Measurements from ENCODE around the gene RBM20.
"Not testable (repeated sequence)": the region's sequence is repeated elsewhere in the genome, so short reads cannot be mapped to it uniquely, and the experiment has no call there.

Gene RBM20

DNA sequence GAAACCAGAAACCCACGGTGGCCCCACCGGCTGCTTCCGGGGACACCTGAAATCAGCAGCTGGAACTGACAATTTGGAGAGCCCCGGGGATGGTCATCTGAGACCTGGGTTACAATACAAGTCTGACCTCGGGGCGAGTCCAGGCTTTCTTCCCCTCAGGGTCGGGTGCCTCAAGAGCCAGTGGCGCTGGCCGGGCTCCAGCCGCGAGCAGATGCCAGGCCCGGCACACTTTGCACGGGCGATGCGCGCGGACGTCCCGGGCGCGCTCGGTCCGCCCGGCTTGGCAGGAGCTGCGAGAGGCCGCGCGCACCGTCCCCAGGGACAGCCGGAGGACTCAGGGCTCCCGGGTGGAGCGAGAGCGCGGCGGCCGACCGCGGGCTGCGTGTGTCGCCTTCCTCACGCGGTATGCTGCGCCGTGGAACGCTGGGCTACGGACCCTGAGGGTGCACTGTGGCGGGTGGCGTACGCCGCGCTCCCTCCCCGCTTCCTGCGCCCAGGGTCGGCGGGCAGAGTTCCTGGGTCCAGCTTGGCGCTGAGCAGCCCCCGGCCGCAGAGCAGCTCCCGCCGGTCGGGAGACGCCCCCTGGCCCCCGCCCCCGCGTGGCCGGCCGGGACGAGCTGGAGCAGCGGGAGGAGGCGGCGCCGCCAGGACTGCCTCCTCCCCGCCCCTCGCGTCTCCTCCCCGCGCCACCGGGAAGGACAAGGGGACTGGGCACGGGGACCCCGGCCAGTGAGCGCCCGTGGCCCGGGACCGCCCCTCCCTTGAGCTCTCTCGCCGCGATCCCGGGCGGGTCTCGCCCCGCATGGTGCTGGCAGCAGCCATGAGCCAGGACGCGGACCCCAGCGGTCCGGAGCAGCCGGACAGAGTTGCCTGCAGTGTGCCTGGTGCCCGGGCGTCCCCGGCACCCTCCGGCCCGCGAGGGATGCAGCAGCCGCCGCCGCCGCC is at the start of gene RBM20:
Gene RBM20 (plus strand): TSS at position 684 of the 945 bp plus-strand sequence. CDS start 119 bp downstream, at position 803.
- DNase-seq (ENCODE audit: low read depth) = peak; percentile 12

GRCh38 chr10:110597476-110597875 is 46.7 kb upstream of the RBM20 start:
- DNase-seq (ENCODE audit: low read depth) = no peak

DNA sequence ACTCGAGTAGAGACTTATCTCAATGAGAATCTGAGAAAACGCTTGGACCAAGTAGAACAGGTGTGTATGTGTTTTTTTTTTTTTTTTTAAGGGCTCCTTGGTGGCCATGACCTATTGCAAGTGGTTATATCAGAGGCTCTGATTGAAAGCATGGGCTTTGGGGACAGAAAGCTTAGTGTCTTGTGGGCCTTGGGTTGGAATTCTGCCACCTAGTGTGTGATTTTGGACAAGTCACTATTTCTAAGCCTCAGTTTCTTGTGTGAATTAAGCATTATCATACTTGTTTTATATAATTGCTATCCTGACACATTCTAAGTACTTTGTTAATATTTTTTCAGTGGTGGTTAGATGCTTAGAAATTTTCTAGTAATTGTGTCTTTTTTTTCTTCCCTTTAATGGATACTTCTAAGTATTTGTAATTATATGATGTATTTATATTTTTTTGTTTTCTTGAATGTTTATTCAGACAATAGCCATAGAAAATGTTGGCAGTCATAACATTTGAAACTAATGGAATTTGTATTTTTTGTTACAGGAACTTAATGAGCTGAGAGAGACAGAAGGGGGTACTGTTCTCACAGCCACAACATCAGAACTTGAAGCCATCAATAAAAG is 43.5 kb upstream of the RBM20 start:
- no peak for DNase-seq (ENCODE audit: low read depth)

- no peak for DNase-seq (ENCODE audit: low read depth)
Measured at GRCh38 chr10:110601581-110601980, 42.6 kb upstream of the RBM20 start.

DNA sequence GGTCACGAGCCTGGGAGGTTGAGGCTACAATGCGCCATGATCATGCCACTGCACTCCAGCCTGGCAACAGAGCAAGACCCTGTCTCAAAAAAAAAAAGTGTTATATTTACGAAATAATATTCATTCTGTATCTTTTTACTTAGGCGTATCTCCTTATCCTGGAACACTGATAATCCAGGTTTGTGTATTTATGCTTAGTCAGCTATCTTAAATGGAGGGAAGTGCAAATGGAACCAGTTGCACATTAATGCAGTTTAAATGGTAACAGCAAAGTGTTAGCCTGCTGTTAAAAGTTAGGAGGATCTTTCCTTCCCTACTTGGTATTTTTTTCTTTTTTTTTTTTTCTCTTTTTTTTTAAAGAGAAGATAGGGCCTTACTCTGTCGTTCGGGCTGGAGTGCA is 36.0 kb upstream of the RBM20 start:
- DNase-seq (ENCODE audit: low read depth) = no peak

DNA sequence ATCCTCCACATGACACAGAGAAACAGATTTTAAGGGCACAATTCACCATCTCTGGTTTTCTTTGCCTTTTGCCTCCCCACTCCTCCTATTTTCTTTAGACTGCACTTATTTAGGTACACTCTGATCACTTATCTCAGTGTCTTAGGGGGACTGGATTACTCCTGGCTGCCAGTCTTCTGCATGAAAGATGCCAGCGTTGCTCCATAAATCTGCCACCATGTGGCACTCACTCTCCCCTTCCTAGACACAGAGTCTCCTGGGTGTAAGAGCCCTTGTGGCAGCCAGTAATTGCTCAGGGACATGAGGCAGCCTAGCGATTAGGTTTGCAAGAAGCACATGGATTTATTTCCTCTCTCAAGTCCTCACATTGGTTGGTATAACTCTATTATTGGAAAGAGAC is 34.5 kb upstream of the RBM20 start:
- DNase-seq (ENCODE audit: low read depth) = no peak

DNA sequence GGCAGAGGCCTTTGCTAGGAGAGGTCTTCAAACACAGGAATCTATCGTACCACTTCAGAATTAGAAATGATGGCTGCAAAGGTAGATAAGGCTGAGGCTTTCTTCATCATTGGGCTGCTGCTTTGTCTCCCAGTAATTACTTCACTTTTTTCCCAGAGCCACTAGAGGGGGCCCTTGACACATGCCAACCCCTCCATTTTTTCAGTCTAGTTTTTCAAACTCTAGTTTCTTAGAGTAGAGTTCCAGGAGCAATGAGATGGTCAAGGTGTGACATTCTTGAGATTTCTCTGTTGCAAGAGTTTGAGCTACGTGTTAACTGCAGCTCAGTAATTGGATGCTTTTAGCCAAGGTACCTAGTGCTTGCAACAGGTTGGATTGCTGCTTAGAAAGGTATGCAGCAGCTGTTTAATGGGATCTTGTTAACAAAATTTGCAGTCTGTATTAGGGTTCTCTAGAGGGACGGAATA is 33.8 kb upstream of the RBM20 start:
- peak; percentile 26 for DNase-seq (ENCODE audit: low read depth)

- not testable (repeated sequence) for DNase-seq (ENCODE audit: low read depth)
Measured at GRCh38 chr10:110610781-110611180, 33.4 kb upstream of the RBM20 start.

DNA sequence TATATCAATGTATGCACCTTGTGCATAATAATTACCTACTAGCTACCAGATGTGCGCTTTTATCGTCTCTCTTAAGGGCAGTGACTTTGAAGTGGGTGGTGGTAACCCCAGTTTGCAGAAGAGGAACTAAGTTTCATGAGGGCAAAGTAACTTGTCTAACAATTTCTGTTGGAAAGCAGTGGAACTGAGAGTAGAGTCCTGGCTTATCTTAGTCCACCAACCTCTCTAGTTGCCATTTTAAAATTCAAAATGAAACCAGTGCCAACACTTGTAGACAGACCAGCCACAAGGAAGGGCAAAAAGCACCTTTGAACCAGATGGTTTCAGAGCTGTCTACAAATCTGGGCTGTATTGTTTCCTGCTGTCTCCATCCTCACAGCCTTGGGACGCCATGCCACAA is 32.0 kb upstream of the RBM20 start:
- no peak for DNase-seq (ENCODE audit: low read depth)

DNA sequence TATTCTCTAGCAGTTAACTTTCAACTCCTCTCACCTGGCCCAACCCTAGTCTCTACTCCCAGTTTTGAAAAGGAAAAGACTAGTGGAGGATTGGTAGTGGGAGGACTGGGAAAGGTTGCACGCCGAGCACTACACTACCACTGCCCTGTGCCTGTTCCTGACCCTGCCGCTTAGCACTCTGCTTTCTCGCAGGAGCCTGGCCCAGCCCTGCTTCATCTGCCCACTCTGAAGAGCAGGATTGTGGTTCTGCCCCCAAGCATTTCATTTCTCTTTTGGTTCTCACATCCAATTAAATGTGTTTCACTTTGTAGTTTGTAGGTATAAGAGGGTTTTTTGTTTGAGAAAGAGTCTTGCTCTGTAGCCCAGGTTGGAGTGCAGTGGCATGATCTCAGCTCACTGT is 31.5 kb upstream of the RBM20 start:
- DNase-seq (ENCODE audit: low read depth) = no peak

- peak; percentile 30 for DNase-seq (ENCODE audit: low read depth)
Measured at GRCh38 chr10:110613341-110613995, 30.7 kb upstream of the RBM20 start.

GRCh38 chr10:110613996-110614495 is 30.1 kb upstream of the RBM20 start:
- no peak for DNase-seq (ENCODE audit: low read depth)

DNA sequence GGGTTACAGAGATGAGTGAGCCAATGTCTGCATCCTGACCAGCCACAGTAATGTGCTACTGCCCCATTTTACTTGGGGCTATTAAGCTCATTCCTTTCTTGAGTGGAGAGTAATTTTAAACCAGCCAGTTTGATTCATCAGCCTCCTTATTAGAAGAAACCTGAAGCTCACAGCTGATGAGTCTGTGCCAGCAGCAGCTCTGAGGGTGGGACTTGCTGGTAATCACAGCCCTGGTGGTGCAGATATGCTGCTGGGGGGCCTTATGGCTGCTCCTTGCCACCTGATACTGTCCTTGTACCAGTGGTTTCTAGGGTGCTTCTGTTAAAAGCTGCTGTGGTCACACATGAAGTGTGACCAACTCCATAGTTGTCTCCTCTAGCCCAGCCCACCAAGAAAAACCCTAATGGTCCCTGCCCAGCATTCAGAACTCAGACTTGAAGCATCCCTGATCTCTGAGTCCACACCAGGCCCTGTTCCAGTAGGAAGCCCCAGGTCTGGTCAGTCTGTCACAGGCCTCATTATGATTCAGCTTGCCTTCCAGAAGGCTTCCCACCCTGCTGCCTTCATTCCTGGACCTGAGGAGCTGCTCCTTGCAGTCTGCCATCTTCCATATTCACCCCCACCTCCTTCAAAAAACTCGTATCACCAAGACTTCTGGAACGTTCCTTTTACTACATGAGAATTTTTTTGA is 28.9 kb upstream of the RBM20 start:
- no peak for DNase-seq (ENCODE audit: low read depth)

DNA sequence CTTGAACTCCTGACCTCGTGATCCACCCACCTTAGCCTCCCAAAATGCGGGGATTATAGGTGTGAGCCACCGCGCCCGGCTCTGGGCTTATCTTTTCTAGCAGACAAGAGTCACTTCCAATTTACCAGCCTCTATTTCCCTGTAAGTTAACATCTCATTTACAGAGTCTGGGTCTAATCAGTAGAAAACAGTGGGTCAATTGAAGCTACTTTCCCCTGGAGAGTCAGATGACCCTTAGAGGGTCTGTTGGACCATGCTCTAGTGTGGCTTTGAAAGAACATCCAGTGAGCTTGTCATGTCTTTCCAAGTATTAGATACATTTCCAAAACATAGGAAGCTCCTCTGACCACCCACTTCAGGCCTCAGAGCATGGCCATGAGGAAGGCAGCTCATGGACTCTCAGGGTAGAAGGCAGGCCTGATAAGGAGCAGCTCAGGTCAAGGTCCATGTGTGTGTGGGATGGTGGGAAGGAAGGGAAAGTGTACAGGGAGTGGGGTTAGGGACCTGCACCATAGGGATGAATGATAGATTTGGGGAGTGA is 27.6 kb upstream of the RBM20 start:
- DNase-seq (ENCODE audit: low read depth) = no peak

GRCh38 chr10:110617425-110618229 is 26.5 kb upstream of the RBM20 start:
- no peak for DNase-seq (ENCODE audit: low read depth)

GRCh38 chr10:110618230-110618610 is 25.9 kb upstream of the RBM20 start:
- peak; percentile 38 for DNase-seq (ENCODE audit: low read depth)

GRCh38 chr10:110619514-110620397 is 24.4 kb upstream of the RBM20 start:
- DNase-seq (ENCODE audit: low read depth) = no peak

DNA sequence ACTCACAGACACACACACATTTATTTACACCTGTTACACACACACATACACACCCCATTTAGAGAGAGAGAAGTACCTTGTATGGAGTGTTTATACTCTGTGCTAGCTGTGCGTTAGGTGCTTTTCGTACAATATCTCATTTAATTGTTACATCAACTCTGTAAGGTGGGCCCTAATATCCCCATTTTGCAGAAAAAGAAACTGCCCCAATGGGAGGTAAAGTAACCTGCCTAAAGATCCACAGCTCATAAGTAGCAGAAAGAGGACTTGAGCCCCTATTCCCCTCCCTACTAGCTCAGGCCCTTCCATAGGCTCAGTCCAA is 23.8 kb upstream of the RBM20 start:
- no peak for DNase-seq (ENCODE audit: low read depth)

GRCh38 chr10:110623316-110623715 is 20.8 kb upstream of the RBM20 start:
- not testable (repeated sequence) for DNase-seq (ENCODE audit: low read depth)

DNA sequence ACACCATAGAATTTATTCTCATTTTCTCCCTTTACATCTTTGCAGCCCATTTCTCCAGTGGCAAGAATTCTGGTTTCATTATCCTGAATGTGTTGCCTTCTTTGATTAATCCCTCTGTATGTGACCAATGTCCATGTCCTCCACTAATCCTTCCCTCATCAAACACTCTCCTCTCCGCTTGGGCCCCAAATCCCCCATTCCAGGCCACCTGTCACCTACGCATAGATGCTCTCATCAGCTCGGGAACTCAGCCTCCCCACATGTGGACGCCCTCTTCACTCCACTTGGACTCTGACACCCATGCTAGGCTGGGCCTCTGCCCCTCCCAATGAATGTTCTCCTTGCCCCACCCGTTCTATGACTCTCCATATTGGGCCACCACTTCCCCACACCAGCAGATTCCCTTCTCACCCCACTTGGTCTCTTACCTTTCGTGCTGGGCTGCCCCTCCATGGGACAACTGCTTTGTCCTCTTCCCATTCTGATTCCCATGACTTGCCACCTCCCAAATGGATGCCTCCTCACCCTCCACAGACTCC is 18.7 kb upstream of the RBM20 start:
- DNase-seq (ENCODE audit: low read depth) = no peak
